ENCODE measurements around the gene TMLHE.
"Not testable (repeated sequence)": the region's sequence is repeated elsewhere in the genome, so short reads cannot be mapped to it uniquely, and the experiment has no call there.

The TMLHE gene

DNA sequence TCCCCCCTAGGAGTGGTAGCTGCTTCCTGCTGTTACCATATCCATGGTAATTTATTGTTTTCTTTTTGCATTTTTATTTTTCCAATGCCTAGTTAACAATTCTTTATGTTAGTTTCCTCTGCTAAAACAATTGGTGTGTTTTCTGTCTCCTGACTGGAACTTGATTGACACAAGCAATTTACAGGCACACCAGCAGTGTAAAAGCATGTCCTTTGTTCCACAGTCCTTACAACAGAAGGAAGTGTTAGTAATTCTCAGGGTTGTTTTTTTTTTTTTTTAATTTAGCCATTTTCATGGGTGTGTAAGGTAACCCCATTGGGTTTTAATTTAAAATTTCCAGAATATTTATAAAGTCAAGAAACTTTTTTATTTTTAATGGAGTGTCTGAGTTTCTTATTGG is 25.0 kb upstream of the TMLHE start:
- no peak overlapping the region for H3K4me3 ChIP-seq (ENCODE audit: low read depth, low read length)
- H3K4me1 ChIP-seq = no peaks in the 10 kb centered on the region
- H3K27me3 ChIP-seq (ENCODE audit: control insufficient read depth, insufficient read depth, low read length) = no peaks in the 10 kb centered on the region
- H3K27ac ChIP-seq = no peak overlapping the region
- no peak overlapping the region for H3K4me2 ChIP-seq (ENCODE audit: low read length)
- H2AFZ ChIP-seq = no peak overlapping the region
- H3K79me2 ChIP-seq = no peaks in the 10 kb centered on the region
- no peaks in the 10 kb centered on the region for H3K36me3 ChIP-seq (ENCODE audit: control insufficient read depth, insufficient read depth, low read length)
- H3K9ac ChIP-seq = no peak overlapping the region
- TF ChIP-seq CTCF (IDR thresholded peaks at IDR 0.05) = no peak
- H3K9me3 ChIP-seq (ENCODE audit: control insufficient read depth, low read length) = no peaks in the 10 kb centered on the region

GRCh38 chrX:155635019-155635418 is 22.3 kb upstream of the TMLHE start:
- not testable (repeated sequence) for H3K36me3 ChIP-seq (ENCODE audit: control insufficient read depth, insufficient read depth, low read length); H2AFZ ChIP-seq; H3K9me3 ChIP-seq (ENCODE audit: control insufficient read depth, low read length); H3K4me3 ChIP-seq (ENCODE audit: low read depth, low read length); H3K79me2 ChIP-seq; H3K4me2 ChIP-seq (ENCODE audit: low read length); H3K27me3 ChIP-seq (ENCODE audit: control insufficient read depth, insufficient read depth, low read length); H3K4me1 ChIP-seq; H3K9ac ChIP-seq; H3K27ac ChIP-seq

- Histone ChIP-seq H3K27me3 (ENCODE audit: control insufficient read depth, insufficient read depth, low read length) (no peaks in the 10 kb centered on the region), H3K79me2 (no peaks in the 10 kb centered on the region), H3K4me2 (ENCODE audit: low read length) (no peak overlapping the region), H3K27ac (peak overlapping the region; percentile 65), H2AFZ (peak overlapping the region; percentile 72), H3K4me3 (ENCODE audit: low read depth, low read length) (no peak overlapping the region), H3K9ac (no peak overlapping the region), H3K36me3 (ENCODE audit: control insufficient read depth, insufficient read depth, low read length) (no peaks in the 10 kb centered on the region), H3K4me1 (no peaks in the 10 kb centered on the region), H3K9me3 (ENCODE audit: control insufficient read depth, low read length) (no peaks in the 10 kb centered on the region)
- no peak for TF ChIP-seq CTCF (IDR thresholded peaks at IDR 0.05)
Measured at GRCh38 chrX:155632431-155633100, 19.8 kb upstream of the TMLHE start.

DNA sequence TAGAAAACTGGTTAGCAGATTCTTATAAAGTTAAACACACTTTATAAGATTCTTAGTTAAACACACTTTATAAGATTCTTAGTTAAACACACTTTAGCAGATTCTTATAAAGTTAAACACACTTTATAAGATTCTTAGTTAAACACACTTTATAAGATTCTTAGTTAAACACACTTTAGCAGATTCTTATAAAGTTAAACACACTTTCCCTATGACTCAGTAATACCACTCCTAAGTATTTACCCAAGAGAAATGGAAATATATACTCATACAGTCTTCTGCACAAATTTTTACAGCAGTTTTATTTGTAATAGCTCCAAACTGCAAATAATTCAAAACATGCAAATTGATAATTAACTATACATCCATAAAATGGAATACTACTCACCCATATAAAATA is 7.4 kb upstream of the TMLHE start:
- H3K27me3 ChIP-seq (ENCODE audit: control insufficient read depth, insufficient read depth, low read length); H3K4me3 ChIP-seq (ENCODE audit: low read depth, low read length); H3K4me1 ChIP-seq; H3K9me3 ChIP-seq (ENCODE audit: control insufficient read depth, low read length); H3K4me2 ChIP-seq (ENCODE audit: low read length); H3K9ac ChIP-seq; H3K36me3 ChIP-seq (ENCODE audit: control insufficient read depth, insufficient read depth, low read length); H2AFZ ChIP-seq; H3K27ac ChIP-seq; H3K79me2 ChIP-seq: not testable (repeated sequence)

GRCh38 chrX:155615938-155616337 is 3.2 kb upstream of the TMLHE start:
- Histone ChIP-seq H3K9me3 (ENCODE audit: control insufficient read depth, low read length) (no peaks in the 10 kb centered on the region), H3K4me3 (ENCODE audit: low read depth, low read length) (no peak overlapping the region), H3K36me3 (ENCODE audit: control insufficient read depth, insufficient read depth, low read length) (no peaks in the 10 kb centered on the region), H3K27ac (no peak overlapping the region), H3K9ac (no peak overlapping the region), H2AFZ (no peak overlapping the region), H3K4me1 (no peaks in the 10 kb centered on the region), H3K27me3 (ENCODE audit: control insufficient read depth, insufficient read depth, low read length) (no peaks in the 10 kb centered on the region), H3K79me2 (no peaks in the 10 kb centered on the region), H3K4me2 (ENCODE audit: low read length) (no peak overlapping the region)
- no peak for TF ChIP-seq CTCF (IDR thresholded peaks at IDR 0.05)

Measured in parathyroid adenoma (tissue), 2 donors.